Esophagus muscularis mucosa (tissue), 4 donors: ENCODE data around the gene CHKA.

Experiments
- CTCF ChIP-seq, 3 experiments: fragments of 200-600 bp in 2 of 3; fragments of 450-650 bp in 1 of 3; sonication (generic) in 2 of 3; IDR thresholded peaks; one replicate each; pipeline ENCODE4 v1.5.1; 2017 to 2019; ENCODE audit warnings: antibody characterized with exemption in 3 of 3, mild to moderate bottlenecking in 2 of 3, moderate library complexity in 1 of 3
- EP300 ChIP-seq: sonication (generic); formaldehyde crosslinking; IDR thresholded peaks from one replicate; pipeline ENCODE4 v1.6.1; 2017; ENCODE audit warnings: antibody characterized with exemption
- POLR2A ChIP-seq: fragments of 450-650 bp; IDR thresholded peaks from one replicate; pipeline ENCODE4 v1.6.1; 2017; ENCODE audit warnings: antibody characterized with exemption, moderate library complexity, mild to moderate bottlenecking, low read depth
- POLR2AphosphoS5 ChIP-seq, 2 donors: sonication (generic); formaldehyde crosslinking; IDR thresholded peaks; one replicate each; pipeline ENCODE4 v1.6.1; 2017; ENCODE audit warnings: antibody characterized with exemption in 2 of 2

- no peak for TF ChIP-seq CTCF (IDR thresholded peaks at IDR 0.05)
- no peak for TF ChIP-seq POLR2A
- no peak for TF ChIP-seq EP300
- peak in 1 of 2 donors; percentile 7 for TF ChIP-seq POLR2AphosphoS5 (IDR thresholded peaks at IDR 0.05)
Observed at GRCh38 chr11:68081691-68082090, 39.5 kb downstream of the CHKA start.
